Calu3 (cell line): ENCODE results near the gene SRGAP3. TPM values are rescaled to one million over a fixed set of nuclear protein-coding genes. Genes with fewer than 3 reads are reported as not detected.

Source experiments
- BruUV-seq: library from RNA; stranded (reverse); fragments of 400-500 nt; replicated peaks from 2 replicates; lab custom pipeline; 2021; lab: Mats Ljungman, UMichigan
- CTCF ChIA-PET: fragments of 300-600 bp; sonication (Branson Sonifier 250); formaldehyde crosslinking; loops from one replicate; lab custom pipeline; 2022; ENCODE audit warnings: antibody characterized with exemption; lab: Charles Lee
- DNase-seq: peaks from one replicate; pipeline ENCODE4 v3.0.0; 2022
- H3K27ac Mint-ChIP-seq: one replicate; pipeline ENCODE4 v1.8.0; 2022; ENCODE audit warnings: mixed read lengths; ENCODE audit not compliant: unreplicated experiment
- H3K27me3 Mint-ChIP-seq: one replicate; pipeline ENCODE4 v1.8.0; 2022; ENCODE audit warnings: mixed read lengths; ENCODE audit not compliant: unreplicated experiment
- H3K36me3 Mint-ChIP-seq: one replicate; pipeline ENCODE4 v1.8.0; 2022; ENCODE audit warnings: mild to moderate bottlenecking, moderate library complexity, mixed read lengths; ENCODE audit not compliant: insufficient read depth, unreplicated experiment
- H3K4me1 Mint-ChIP-seq: one replicate; pipeline ENCODE4 v1.8.0; 2022; ENCODE audit warnings: mild to moderate bottlenecking, low read depth, mixed read lengths; ENCODE audit not compliant: unreplicated experiment
- H3K4me3 Mint-ChIP-seq: one replicate; pipeline ENCODE4 v1.8.0; 2022; ENCODE audit warnings: mild to moderate bottlenecking, low read depth, moderate library complexity, mixed read lengths; ENCODE audit not compliant: unreplicated experiment
- H3K9me3 Mint-ChIP-seq: one replicate; pipeline ENCODE4 v1.8.0; 2022; ENCODE audit warnings: low read depth, mixed read lengths; ENCODE audit not compliant: unreplicated experiment
- intact Hi-C: fragments of 100-400 bp; cut with micrococcal nuclease; formaldehyde crosslinking; loops from one replicate; pipeline ENCODE4 v1.10.0; 2022; ENCODE audit not compliant: unreplicated experiment
- total RNA-seq: library from RNA; stranded (reverse); gene quantifications from 2 replicates; pipeline ENCODE4 v1.2.3, GENCODE V29; 2022
- TF ChIP-seq, protein P1 (sequence below): fragments of 200-600 bp; IDR thresholded peaks from one replicate; pipeline ENCODE4 v1.8.0; 2022; ENCODE audit warnings: antibody characterized with exemption; ENCODE audit not compliant: unreplicated experiment

Gene SRGAP3
- total RNA-seq, 1 experiment from 2014 or later = 8.2 TPM

DNA sequence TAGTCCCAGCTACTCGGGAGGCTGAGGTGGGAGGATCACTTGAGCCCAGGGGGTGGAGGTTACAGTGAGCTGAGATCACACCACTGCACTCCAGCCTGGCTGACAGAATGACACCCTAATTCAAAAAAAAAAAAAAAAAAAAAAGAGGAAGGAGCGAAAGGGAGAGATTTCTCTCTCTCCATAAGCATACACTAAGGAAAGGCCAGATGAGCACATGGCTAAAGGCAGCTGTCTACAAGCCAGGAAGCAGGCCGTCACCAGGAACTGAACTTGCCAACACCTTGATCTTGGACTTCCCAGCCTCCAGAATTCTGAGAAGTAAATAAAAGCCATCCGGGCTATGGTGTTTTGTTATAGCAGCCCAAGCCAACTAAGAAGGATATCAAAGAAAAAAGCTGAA lies 7.5 kb downstream of the SRGAP3 start:
- H3K4me3 Mint-ChIP-seq = no peak overlapping the region
- no peak for DNase-seq
- H3K27ac Mint-ChIP-seq = no peak overlapping the region
- no peaks in the 10 kb centered on the region for H3K4me1 Mint-ChIP-seq
- H3K36me3 Mint-ChIP-seq = no peaks in the 10 kb centered on the region
- CTCF ChIA-PET = interaction anchor here (0.6 to 0.7 kb wide), 2 partner anchors 15 to 742 kb away, joined by 3 to 7 read pairs; no protein-coding TSS in a partner anchor
- intact Hi-C loops = no loop called here
- no peaks in the 10 kb centered on the region for H3K27me3 Mint-ChIP-seq
- no TSS peak for BruUV-seq
- H3K9me3 Mint-ChIP-seq = no peaks in the 10 kb centered on the region
- TF ChIP-seq, protein P1, sequence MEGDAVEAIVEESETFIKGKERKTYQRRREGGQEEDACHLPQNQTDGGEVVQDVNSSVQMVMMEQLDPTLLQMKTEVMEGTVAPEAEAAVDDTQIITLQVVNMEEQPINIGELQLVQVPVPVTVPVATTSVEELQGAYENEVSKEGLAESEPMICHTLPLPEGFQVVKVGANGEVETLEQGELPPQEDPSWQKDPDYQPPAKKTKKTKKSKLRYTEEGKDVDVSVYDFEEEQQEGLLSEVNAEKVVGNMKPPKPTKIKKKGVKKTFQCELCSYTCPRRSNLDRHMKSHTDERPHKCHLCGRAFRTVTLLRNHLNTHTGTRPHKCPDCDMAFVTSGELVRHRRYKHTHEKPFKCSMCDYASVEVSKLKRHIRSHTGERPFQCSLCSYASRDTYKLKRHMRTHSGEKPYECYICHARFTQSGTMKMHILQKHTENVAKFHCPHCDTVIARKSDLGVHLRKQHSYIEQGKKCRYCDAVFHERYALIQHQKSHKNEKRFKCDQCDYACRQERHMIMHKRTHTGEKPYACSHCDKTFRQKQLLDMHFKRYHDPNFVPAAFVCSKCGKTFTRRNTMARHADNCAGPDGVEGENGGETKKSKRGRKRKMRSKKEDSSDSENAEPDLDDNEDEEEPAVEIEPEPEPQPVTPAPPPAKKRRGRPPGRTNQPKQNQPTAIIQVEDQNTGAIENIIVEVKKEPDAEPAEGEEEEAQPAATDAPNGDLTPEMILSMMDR = no peak

DNA sequence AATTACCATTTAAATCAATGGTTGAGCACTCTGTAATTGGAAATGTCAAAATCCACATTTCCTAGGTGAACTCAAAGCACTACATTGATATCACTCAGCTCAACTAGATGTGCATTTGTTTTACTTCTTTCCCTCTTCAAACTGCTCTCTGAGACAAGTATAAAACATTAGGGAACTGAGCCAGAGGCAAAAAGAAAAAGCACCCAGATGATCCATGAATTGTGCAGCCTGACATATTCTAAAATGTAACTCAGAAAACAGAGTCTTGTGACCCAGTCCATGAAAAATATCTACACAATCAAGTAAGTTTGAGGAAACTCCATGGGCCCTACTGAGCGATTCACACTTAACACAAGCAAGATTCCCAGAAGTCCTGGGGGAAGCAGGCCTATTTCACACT lies 9.8 kb downstream of the SRGAP3 start:
- no peaks in the 10 kb centered on the region for H3K27me3 Mint-ChIP-seq
- H3K4me3 Mint-ChIP-seq = no peak overlapping the region

DNA sequence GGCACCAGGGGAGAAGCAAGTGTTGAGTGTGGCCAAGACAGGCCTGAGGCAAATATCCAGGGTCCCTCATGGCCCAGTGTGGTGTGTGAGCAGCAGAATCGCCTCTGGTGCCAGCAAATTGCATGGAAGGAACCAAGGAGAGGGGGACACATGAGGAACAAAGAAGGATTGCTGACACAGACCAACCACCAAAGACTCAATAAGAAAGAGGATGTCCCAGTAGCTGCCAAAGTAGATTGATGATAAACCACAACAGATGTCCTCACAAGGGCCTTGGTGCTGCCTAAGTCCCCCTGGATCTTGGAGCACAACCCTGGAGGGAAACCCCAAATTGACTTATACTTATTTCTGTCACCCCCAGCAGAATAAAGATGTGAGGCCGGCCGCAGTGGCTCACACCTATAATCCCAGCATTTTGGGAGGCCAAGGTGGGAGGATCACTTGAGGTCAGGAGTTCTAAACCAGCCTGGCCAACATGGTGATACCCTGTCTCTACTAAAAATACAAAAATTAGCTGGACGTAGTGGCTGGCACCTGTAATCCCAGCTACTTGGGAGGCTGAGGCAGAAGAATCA lies 10.6 kb downstream of the SRGAP3 start:
- no peak overlapping the region for H3K27ac Mint-ChIP-seq
- intact Hi-C loops = no loop called here
- no peaks in the 10 kb centered on the region for H3K4me1 Mint-ChIP-seq
- TF ChIP-seq, protein P1 = no peak
- no peaks in the 10 kb centered on the region for H3K9me3 Mint-ChIP-seq
- BruUV-seq = no TSS peak
- no peak overlapping the region for H3K4me3 Mint-ChIP-seq
- H3K36me3 Mint-ChIP-seq = no peaks in the 10 kb centered on the region
- no peak for DNase-seq
- peaks cover 8% of the 10 kb centered on the region for H3K27me3 Mint-ChIP-seq
- CTCF ChIA-PET = no interaction called here

More for the DNA sequence above, 9.8 kb downstream of the SRGAP3 start:
- H3K9me3 Mint-ChIP-seq = no peaks in the 10 kb centered on the region
- H3K36me3 Mint-ChIP-seq = no peaks in the 10 kb centered on the region
- CTCF ChIA-PET = no interaction called here
- intact Hi-C loops = no loop called here
- TF ChIP-seq, protein P1 = no peak
- H3K4me1 Mint-ChIP-seq = no peaks in the 10 kb centered on the region
- no peak overlapping the region for H3K27ac Mint-ChIP-seq
- BruUV-seq = no TSS peak
- no peak for DNase-seq

DNA sequence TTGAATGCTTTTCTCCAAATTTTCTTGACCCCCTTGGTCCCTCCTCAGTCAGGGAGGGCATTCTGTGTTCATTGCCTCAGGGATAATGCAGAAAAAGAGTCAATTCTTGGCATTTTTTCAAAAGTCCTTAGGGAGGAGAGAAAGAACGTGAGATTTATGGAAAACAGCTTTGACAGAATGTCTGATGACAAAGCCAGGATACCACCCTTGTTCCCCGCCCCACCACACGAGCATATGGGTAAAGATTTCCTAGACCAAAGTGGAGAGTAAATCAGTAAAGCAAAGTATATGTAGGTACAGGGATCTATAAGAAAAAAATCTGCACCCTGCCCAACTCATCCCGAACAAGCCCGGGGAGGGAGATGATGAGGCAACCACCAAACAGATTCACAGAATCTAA lies 11.2 kb downstream of the SRGAP3 start:
- no TSS peak for BruUV-seq
- H3K9me3 Mint-ChIP-seq = no peaks in the 10 kb centered on the region
- DNase-seq = no peak
- no peaks in the 10 kb centered on the region for H3K4me1 Mint-ChIP-seq
- H3K4me3 Mint-ChIP-seq = no peak overlapping the region
- H3K27me3 Mint-ChIP-seq = peaks cover 13% of the 10 kb centered on the region
- no peak overlapping the region for H3K27ac Mint-ChIP-seq
- TF ChIP-seq, protein P1 = no peak
- intact Hi-C loops = no loop called here
- CTCF ChIA-PET = no interaction called here
- no peaks in the 10 kb centered on the region for H3K36me3 Mint-ChIP-seq
